Subcutaneous adipose tissue (tissue), 4 donors: ENCODE measurements around the gene FBXO47. TPM values are rescaled to one million over a fixed set of nuclear protein-coding genes. Genes with fewer than 3 reads are reported as not detected.

Source experiments
- CTCF ChIP-seq: fragments of 450-650 bp; IDR thresholded peaks from one replicate; pipeline ENCODE4 v1.5.1; 2016; ENCODE audit warnings: low read depth, mild to moderate bottlenecking, control low read depth, antibody characterized with exemption, moderate library complexity
- total RNA-seq, 4 donors: library from RNA; depleted of rRNA; stranded (reverse); fragments of >200 nt; gene quantifications; one replicate each; pipeline ENCODE4 v1.1.0, GENCODE V29; 2016

FBXO47 gene
- total RNA-seq, 4 donors from 2014 or later = 0.17 TPM; not detected in 3

GRCh38 chr17:38918129-38918913 is 48.9 kb downstream of the FBXO47 start:
- no peak for TF ChIP-seq CTCF

GRCh38 chr17:38917259-38917658 is 49.9 kb downstream of the FBXO47 start:
- no peak for TF ChIP-seq CTCF

GRCh38 chr17:38916771-38917170 is 50.4 kb downstream of the FBXO47 start:
- TF ChIP-seq CTCF = no peak

- no peak for TF ChIP-seq CTCF
Measured at GRCh38 chr17:38915639-38915995, 51.6 kb downstream of the FBXO47 start.

GRCh38 chr17:38914741-38915638 is 52.2 kb downstream of the FBXO47 start:
- no peak for TF ChIP-seq CTCF

- no peak for TF ChIP-seq CTCF
Measured at GRCh38 chr17:38912221-38912813, 54.9 kb downstream of the FBXO47 start.
